ENCODE measurements around the gene TRIM42. TPM values are rescaled to one million over a fixed set of nuclear protein-coding genes. Genes with fewer than 3 reads are reported as not detected.

Gene TRIM42
- total RNA-seq, 1 experiment from 2014 or later = not detected

DNA sequence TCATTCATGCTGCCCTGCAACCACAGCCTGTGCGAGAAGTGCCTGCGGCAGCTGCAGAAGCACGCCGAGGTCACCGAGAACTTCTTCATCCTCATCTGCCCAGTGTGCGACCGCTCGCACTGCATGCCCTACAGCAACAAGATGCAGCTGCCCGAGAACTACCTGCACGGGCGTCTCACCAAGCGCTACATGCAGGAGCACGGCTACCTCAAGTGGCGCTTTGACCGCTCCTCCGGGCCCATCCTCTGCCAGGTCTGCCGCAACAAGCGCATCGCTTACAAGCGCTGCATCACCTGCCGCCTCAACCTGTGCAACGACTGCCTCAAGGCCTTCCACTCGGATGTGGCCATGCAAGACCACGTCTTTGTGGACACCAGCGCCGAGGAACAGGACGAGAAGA lies 4.7 kb downstream of the TRIM42 start:
- no peak overlapping the region for H3K9ac ChIP-seq (ENCODE audit: low read length)
- no peaks in the 10 kb centered on the region for H4K20me1 ChIP-seq (ENCODE audit: insufficient read depth)
- no peaks in the 10 kb centered on the region for H3K79me2 ChIP-seq (ENCODE audit: insufficient read depth, low read length)
- H3K36me3 ChIP-seq (ENCODE audit: control insufficient read depth in 1 of 2, insufficient read depth in 2 of 2, low read length in 2 of 2) = no peaks in the 10 kb centered on the region
- POLR2A ChIA-PET = no interaction called here
- H3K27ac ChIP-seq (ENCODE audit: low read depth, low read length) = no peak overlapping the region
- intact Hi-C loops (cut with micrococcal nuclease) = no loop called here
- H2AFZ ChIP-seq (ENCODE audit: low read depth, low read length, poor library complexity, severe bottlenecking) = no peak overlapping the region
- ATAC-seq (no peak), DNase-seq (ENCODE audit: low read depth, low spot score) (no peak)
- H3K4me1 ChIP-seq (ENCODE audit: control insufficient read depth in 1 of 2, insufficient read depth in 2 of 2, low read length in 2 of 2) = no peaks in the 10 kb centered on the region
- no peaks in the 10 kb centered on the region for H3K9me2 ChIP-seq (ENCODE audit: insufficient read depth)
- no peak overlapping the region for H3K4me3 ChIP-seq (replicated peaks in 1 of 2; ENCODE audit: low read depth in 1 of 2, low read length in 2 of 2)
- RAD21 ChIA-PET (ENCODE audit: low non-redundant PET in 1 of 2, low total read pairs in 2 of 2, uncharacterized antibody in 2 of 2, unreplicated experiment in 2 of 2) = no interaction called here
- TF ChIP-seq CEBPB (IDR thresholded peaks at IDR 0.05; ENCODE audit: low read depth) = no peak
- no peak for TF ChIP-seq EGR1 (IDR thresholded peaks at IDR 0.05; ENCODE audit: low read depth)
- TF ChIP-seq ZFX (IDR thresholded peaks at IDR 0.05) = no peak
- TF ChIP-seq ZNF274 (IDR thresholded peaks at IDR 0.05; ENCODE audit: low read depth, low read length) = no peak
- TF ChIP-seq EZH2 (IDR thresholded peaks at IDR 0.05) = no peak
- no peak for TF ChIP-seq SIN3A (IDR thresholded peaks at IDR 0.05; ENCODE audit: low read depth)
- TF ChIP-seq SP1 (IDR thresholded peaks at IDR 0.05; ENCODE audit: low read depth) = no peak
- TF ChIP-seq, protein P1, sequence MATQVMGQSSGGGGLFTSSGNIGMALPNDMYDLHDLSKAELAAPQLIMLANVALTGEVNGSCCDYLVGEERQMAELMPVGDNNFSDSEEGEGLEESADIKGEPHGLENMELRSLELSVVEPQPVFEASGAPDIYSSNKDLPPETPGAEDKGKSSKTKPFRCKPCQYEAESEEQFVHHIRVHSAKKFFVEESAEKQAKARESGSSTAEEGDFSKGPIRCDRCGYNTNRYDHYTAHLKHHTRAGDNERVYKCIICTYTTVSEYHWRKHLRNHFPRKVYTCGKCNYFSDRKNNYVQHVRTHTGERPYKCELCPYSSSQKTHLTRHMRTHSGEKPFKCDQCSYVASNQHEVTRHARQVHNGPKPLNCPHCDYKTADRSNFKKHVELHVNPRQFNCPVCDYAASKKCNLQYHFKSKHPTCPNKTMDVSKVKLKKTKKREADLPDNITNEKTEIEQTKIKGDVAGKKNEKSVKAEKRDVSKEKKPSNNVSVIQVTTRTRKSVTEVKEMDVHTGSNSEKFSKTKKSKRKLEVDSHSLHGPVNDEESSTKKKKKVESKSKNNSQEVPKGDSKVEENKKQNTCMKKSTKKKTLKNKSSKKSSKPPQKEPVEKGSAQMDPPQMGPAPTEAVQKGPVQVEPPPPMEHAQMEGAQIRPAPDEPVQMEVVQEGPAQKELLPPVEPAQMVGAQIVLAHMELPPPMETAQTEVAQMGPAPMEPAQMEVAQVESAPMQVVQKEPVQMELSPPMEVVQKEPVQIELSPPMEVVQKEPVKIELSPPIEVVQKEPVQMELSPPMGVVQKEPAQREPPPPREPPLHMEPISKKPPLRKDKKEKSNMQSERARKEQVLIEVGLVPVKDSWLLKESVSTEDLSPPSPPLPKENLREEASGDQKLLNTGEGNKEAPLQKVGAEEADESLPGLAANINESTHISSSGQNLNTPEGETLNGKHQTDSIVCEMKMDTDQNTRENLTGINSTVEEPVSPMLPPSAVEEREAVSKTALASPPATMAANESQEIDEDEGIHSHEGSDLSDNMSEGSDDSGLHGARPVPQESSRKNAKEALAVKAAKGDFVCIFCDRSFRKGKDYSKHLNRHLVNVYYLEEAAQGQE (IDR thresholded peaks at IDR 0.05; ENCODE audit: low read depth) = no peak
- TF ChIP-seq CBX3 (IDR thresholded peaks at IDR 0.05; ENCODE audit: low read depth) = no peak
- TF ChIP-seq JUND (IDR thresholded peaks at IDR 0.05) = no peak
- peaks cover 8% of the 10 kb centered on the region for H3K27me3 ChIP-seq (ENCODE audit: insufficient read depth, low read length)
- no peaks in the 10 kb centered on the region for H3K9me3 ChIP-seq (ENCODE audit: control insufficient read depth in 1 of 2, insufficient read depth in 1 of 2, low read depth in 1 of 2, low read length in 2 of 2)
- H3K4me2 ChIP-seq (ENCODE audit: low read length) = no peak overlapping the region
- BruUV-seq (replicated peaks) = no TSS peak
- CTCF ChIA-PET = no interaction called here

All from HCT116 (cell line).